Stimulated activated CD4-positive, alpha-beta T cell treated with anti-CD3 and anti-CD28 coated beads, Interleukin-12 subunit alpha, Interleukin-12 subunit beta, amount 100 ng/mL, for 4 hours (primary cell): Measurements from ENCODE around the gene TNS3.

Experiments used
- DNase-seq: peaks from one replicate; pipeline ENCODE4 v3.0.0-alpha.2; 2020

The TNS3 gene

GRCh38 chr7:47378728-47379395, 203.0 kb downstream of the TNS3 start:
- no peak for DNase-seq

- no peak for DNase-seq
Observed at GRCh38 chr7:47377741-47378140, 204.2 kb downstream of the TNS3 start.

GRCh38 chr7:47376991-47377616, 204.8 kb downstream of the TNS3 start:
- DNase-seq: no peak

- no peak for DNase-seq
Observed at GRCh38 chr7:47375121-47375938, 206.6 kb downstream of the TNS3 start.

GRCh38 chr7:47374538-47374937, 207.4 kb downstream of the TNS3 start:
- no peak for DNase-seq

GRCh38 chr7:47373871-47374451, 207.9 kb downstream of the TNS3 start:
- no peak for DNase-seq

GRCh38 chr7:47371733-47372368, 210.1 kb downstream of the TNS3 start:
- no peak for DNase-seq

- no peak for DNase-seq
Observed at GRCh38 chr7:47371317-47371716, 210.6 kb downstream of the TNS3 start.

GRCh38 chr7:47370461-47371042, 211.4 kb downstream of the TNS3 start:
- no peak for DNase-seq

- DNase-seq: no peak
Observed at GRCh38 chr7:47369736-47370135, 212.2 kb downstream of the TNS3 start.

GRCh38 chr7:47368190-47368812, 213.6 kb downstream of the TNS3 start:
- DNase-seq: no peak

GRCh38 chr7:47367369-47367768, 214.5 kb downstream of the TNS3 start:
- DNase-seq: no peak

GRCh38 chr7:47366960-47367359, 215.0 kb downstream of the TNS3 start:
- no peak for DNase-seq

- no peak for DNase-seq
Observed at GRCh38 chr7:47366211-47366610, 215.7 kb downstream of the TNS3 start.

- DNase-seq: no peak
Observed at GRCh38 chr7:47362984-47363383, 218.9 kb downstream of the TNS3 start.

GRCh38 chr7:47361746-47362215, 220.1 kb downstream of the TNS3 start:
- DNase-seq: no peak

- DNase-seq: no peak
Observed at GRCh38 chr7:47361236-47361635, 220.7 kb downstream of the TNS3 start.

- DNase-seq: no peak
Observed at GRCh38 chr7:47360301-47360900, 221.5 kb downstream of the TNS3 start.

- no peak for DNase-seq
Observed at GRCh38 chr7:47358944-47359588, 222.8 kb downstream of the TNS3 start.

- DNase-seq: no peak
Observed at GRCh38 chr7:47358357-47358756, 223.6 kb downstream of the TNS3 start.

- DNase-seq: no peak
Observed at GRCh38 chr7:47357863-47358262, 224.0 kb downstream of the TNS3 start.
